Measurements from ENCODE around the gene ALKAL2. TPM values are rescaled to one million over a fixed set of nuclear protein-coding genes. Genes with fewer than 3 reads are reported as not detected.
A peak's percentile ranks its signal among the peaks of the same experiment; 100 is the strongest.

Gene ALKAL2
- total RNA-seq, 1 experiment from 2014 or later, result 3.5 TPM

- TF ChIP-seq ZNF532 (CRISPR knock-in tag; IDR thresholded peaks at IDR 0.05; ENCODE audit: borderline replicate concordance), result no peak
- peak; percentile 92 for TF ChIP-seq ZNF232 (CRISPR knock-in tag; IDR thresholded peaks at IDR 0.05)
- TF ChIP-seq ZNF138 (CRISPR knock-in tag; conservative IDR thresholded peaks at IDR 0.05), result 0 out of 2 replicates have a peak, but pooled peaks have one; percentile 62
- no peak for TF ChIP-seq GTF2I (CRISPR knock-in tag; conservative IDR thresholded peaks at IDR 0.05)
- no peak for TF ChIP-seq NR1H2 (CRISPR knock-in tag; IDR thresholded peaks at IDR 0.05)
- TF ChIP-seq ZBTB21 (CRISPR knock-in tag; IDR thresholded peaks at IDR 0.05; ENCODE audit: borderline replicate concordance), result peak; percentile 28; the same call in 1 of the 2 replicates
- peak; percentile 83 for TF ChIP-seq MAX (CRISPR knock-in tag; IDR thresholded peaks at IDR 0.05)
- no peak for TF ChIP-seq ZNF425 (CRISPR knock-in tag; conservative IDR thresholded peaks at IDR 0.05)
- TF ChIP-seq ZSCAN18 (CRISPR knock-in tag; IDR thresholded peaks at IDR 0.05), result no peak
- no peak for TF ChIP-seq ZNF219 (CRISPR knock-in tag; IDR thresholded peaks at IDR 0.05; ENCODE audit: borderline replicate concordance)
- TF ChIP-seq GRHL2 (CRISPR knock-in tag; IDR thresholded peaks at IDR 0.05; ENCODE audit: insufficient replicate concordance, severe bottlenecking), result no peak
- TF ChIP-seq FOXP4 (CRISPR knock-in tag; IDR thresholded peaks at IDR 0.05), result peak; percentile 83
- TF ChIP-seq TEAD1 (CRISPR knock-in tag; IDR thresholded peaks at IDR 0.05), result peak; percentile 88
- TF ChIP-seq ETV6 (CRISPR knock-in tag; IDR thresholded peaks at IDR 0.05), result peak; percentile 80
- TF ChIP-seq USF2 (CRISPR knock-in tag; IDR thresholded peaks at IDR 0.05), result peak; percentile 71
- TF ChIP-seq USF1 (CRISPR knock-in tag; IDR thresholded peaks at IDR 0.05), result peak; percentile 50; the same call in 1 of the 2 replicates
- no peak for TF ChIP-seq SOX15 (CRISPR knock-in tag; IDR thresholded peaks at IDR 0.05)
- TF ChIP-seq ZNF416 (CRISPR knock-in tag; IDR thresholded peaks at IDR 0.05), result 0 out of 2 replicates have a peak, but pooled peaks have one; percentile 76
- TF ChIP-seq TCF7 (CRISPR knock-in tag; IDR thresholded peaks at IDR 0.05; ENCODE audit: low read depth), result no peak
- no peak for TF ChIP-seq E2F1 (CRISPR knock-in tag; IDR thresholded peaks at IDR 0.05)
- TF ChIP-seq NR3C1 (CRISPR knock-in tag; conservative IDR thresholded peaks at IDR 0.05; ENCODE audit: low read depth), result no peak
- no peak for TF ChIP-seq JUN (CRISPR knock-in tag; IDR thresholded peaks at IDR 0.05)
- no peak for TF ChIP-seq NFATC4 (CRISPR knock-in tag; IDR thresholded peaks at IDR 0.05)
- 0 out of 2 replicates have a peak, but pooled peaks have one; percentile 50 for TF ChIP-seq CBFB (CRISPR knock-in tag; IDR thresholded peaks at IDR 0.05; ENCODE audit: low read depth)
Observed at GRCh38 chr2:264493-265468, 23.1 kb downstream of the ALKAL2 start, which contains the start of gene ACP1 (continued).
